Tibial nerve (tissue), 4 donors: Measurements from ENCODE around the gene BTBD2.

Source experiments
- EP300 ChIP-seq, 2 donors: sonication (generic); formaldehyde crosslinking; IDR thresholded peaks; one replicate each; pipeline ENCODE4 v1.6.1; 2017; ENCODE audit warnings: antibody characterized with exemption in 2 of 2, mild to moderate bottlenecking in 1 of 2
- POLR2A ChIP-seq, 2 donors: fragments of 450-650 bp; IDR thresholded peaks; one replicate each; pipeline ENCODE4 v1.6.1; 2017; ENCODE audit warnings: antibody characterized with exemption in 2 of 2, mild to moderate bottlenecking in 2 of 2, moderate library complexity in 2 of 2
- TF ChIP-seq, protein P1 (sequence below), 5 experiments: fragments of 200-600 bp in 3 of 5; fragments of 450-650 bp in 2 of 5; sonication (generic) in 3 of 5; IDR thresholded peaks; one replicate each; pipeline ENCODE4 v1.5.1; 2016 to 2019; ENCODE audit warnings: antibody characterized with exemption in 5 of 5, mild to moderate bottlenecking in 3 of 5, moderate library complexity in 2 of 5

GRCh38 chr19:2064788-2065524 is 49.4 kb upstream of the BTBD2 start:
- TF ChIP-seq, protein P1, sequence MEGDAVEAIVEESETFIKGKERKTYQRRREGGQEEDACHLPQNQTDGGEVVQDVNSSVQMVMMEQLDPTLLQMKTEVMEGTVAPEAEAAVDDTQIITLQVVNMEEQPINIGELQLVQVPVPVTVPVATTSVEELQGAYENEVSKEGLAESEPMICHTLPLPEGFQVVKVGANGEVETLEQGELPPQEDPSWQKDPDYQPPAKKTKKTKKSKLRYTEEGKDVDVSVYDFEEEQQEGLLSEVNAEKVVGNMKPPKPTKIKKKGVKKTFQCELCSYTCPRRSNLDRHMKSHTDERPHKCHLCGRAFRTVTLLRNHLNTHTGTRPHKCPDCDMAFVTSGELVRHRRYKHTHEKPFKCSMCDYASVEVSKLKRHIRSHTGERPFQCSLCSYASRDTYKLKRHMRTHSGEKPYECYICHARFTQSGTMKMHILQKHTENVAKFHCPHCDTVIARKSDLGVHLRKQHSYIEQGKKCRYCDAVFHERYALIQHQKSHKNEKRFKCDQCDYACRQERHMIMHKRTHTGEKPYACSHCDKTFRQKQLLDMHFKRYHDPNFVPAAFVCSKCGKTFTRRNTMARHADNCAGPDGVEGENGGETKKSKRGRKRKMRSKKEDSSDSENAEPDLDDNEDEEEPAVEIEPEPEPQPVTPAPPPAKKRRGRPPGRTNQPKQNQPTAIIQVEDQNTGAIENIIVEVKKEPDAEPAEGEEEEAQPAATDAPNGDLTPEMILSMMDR (IDR thresholded peaks at IDR 0.05), result peak in 3 of 5 experiments; percentile 17 to 70 (median 51)
- TF ChIP-seq POLR2A (IDR thresholded peaks at IDR 0.05) (peak in 1 of 2 donors; percentile 79), EP300 (IDR thresholded peaks at IDR 0.05) (peak; percentile 99)
